Lower leg skin (tissue), 4 donors: ENCODE measurements around the gene HARBI1. TPM values are rescaled to one million over a fixed set of nuclear protein-coding genes. Genes with fewer than 3 reads are reported as not detected.

ENCODE experiments used
- DNase-seq, 2 donors: peaks; one replicate each; pipeline ENCODE4 v3.0.0-alpha.2; 2019; ENCODE audit warnings: low spot score in 2 of 2
- H3K4me3 ChIP-seq: fragments of 200-600 bp; sonication (generic); 2 replicates; pipeline ENCODE4 v1.5.1; 2017; ENCODE audit warnings: mild to moderate bottlenecking, low read depth; ENCODE audit not compliant: poor library complexity, severe bottlenecking
- POLR2A ChIP-seq, 2 donors: fragments of 450-650 bp; IDR thresholded peaks; one replicate each; pipeline ENCODE4 v1.6.1; 2016 to 2017; ENCODE audit warnings: antibody characterized with exemption in 2 of 2, mild to moderate bottlenecking in 1 of 2, moderate library complexity in 1 of 2
- WGBS, 2 donors: methylation state at CpG; one replicate each; pipeline ENCODE4 v1.1.5; 2018; 5-methylcytosine and 5-hydroxymethylcytosine counted together
- intact Hi-C: fragments of 100-400 bp; cut with DNase I; formaldehyde crosslinking; loops from one replicate; pipeline ENCODE4 v1.15.0; 2023; ENCODE audit warnings: low total_unique reads
- total RNA-seq, 4 donors: library from RNA; depleted of rRNA; stranded (reverse); fragments of >200 nt; gene quantifications; one replicate each; pipeline ENCODE4 v1.1.0, GENCODE V29; 2016
- TF ChIP-seq, protein P1 (sequence below), 3 donors: fragments of 450-650 bp; IDR thresholded peaks; one replicate each; pipeline ENCODE4 v1.5.1; 2016; ENCODE audit warnings: antibody characterized with exemption in 3 of 3, mild to moderate bottlenecking in 3 of 3, moderate library complexity in 2 of 3

Gene HARBI1
- total RNA-seq, 4 donors from 2014 or later, result 3.0 to 6.5 (median 4.8) TPM

DNA sequence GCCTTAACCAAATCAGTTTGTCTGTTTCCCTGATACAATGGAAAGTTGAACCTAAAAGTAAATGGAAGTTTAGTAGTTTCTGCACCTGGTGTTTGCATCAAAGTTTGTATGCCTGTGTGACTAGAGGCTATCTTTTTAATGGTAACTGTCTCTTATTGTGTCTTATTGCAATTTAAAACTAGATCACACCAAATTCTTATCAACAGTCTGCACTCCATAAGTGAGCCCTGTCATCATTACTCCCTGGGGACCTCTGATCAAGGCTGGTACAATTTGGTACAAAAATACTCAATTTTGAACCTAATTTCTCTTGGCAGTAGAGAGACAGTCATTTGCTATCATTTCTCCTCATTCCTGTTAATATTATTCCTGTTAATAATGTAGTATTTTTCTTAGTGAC, 45.3 kb upstream of the HARBI1 start:
- H3K4me3 ChIP-seq, result no peak overlapping the region
- DNase-seq, result no peak
- TF ChIP-seq, protein P1, sequence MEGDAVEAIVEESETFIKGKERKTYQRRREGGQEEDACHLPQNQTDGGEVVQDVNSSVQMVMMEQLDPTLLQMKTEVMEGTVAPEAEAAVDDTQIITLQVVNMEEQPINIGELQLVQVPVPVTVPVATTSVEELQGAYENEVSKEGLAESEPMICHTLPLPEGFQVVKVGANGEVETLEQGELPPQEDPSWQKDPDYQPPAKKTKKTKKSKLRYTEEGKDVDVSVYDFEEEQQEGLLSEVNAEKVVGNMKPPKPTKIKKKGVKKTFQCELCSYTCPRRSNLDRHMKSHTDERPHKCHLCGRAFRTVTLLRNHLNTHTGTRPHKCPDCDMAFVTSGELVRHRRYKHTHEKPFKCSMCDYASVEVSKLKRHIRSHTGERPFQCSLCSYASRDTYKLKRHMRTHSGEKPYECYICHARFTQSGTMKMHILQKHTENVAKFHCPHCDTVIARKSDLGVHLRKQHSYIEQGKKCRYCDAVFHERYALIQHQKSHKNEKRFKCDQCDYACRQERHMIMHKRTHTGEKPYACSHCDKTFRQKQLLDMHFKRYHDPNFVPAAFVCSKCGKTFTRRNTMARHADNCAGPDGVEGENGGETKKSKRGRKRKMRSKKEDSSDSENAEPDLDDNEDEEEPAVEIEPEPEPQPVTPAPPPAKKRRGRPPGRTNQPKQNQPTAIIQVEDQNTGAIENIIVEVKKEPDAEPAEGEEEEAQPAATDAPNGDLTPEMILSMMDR (IDR thresholded peaks at IDR 0.05), result no peak
- TF ChIP-seq POLR2A (IDR thresholded peaks at IDR 0.05), result no peak
- intact Hi-C loops, result no loop called here

DNA sequence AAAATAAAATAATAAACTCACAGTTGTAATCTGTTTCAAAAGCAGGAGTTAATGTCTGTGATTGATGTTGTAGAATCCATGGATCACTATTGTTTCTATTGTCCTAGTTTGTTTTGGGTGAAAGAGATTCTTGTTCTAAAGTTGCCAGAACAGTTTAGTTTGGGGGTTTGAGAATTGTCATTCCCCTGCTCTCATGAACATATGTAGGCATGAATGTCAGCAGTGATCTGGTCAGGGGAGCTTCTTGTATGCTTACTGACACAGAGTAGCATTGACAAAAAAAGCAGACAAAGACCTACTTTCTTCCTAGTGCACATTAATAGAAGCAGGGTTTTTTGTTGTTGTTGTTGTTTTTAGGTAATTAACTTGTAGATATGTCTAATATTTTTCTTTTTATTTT, 44.8 kb upstream of the HARBI1 start:
- no peak for TF ChIP-seq POLR2A (IDR thresholded peaks at IDR 0.05)
- TF ChIP-seq, protein P1 (IDR thresholded peaks at IDR 0.05), result no peak
- intact Hi-C loops, result no loop called here
- DNase-seq, result no peak
- H3K4me3 ChIP-seq, result no peak overlapping the region

DNA sequence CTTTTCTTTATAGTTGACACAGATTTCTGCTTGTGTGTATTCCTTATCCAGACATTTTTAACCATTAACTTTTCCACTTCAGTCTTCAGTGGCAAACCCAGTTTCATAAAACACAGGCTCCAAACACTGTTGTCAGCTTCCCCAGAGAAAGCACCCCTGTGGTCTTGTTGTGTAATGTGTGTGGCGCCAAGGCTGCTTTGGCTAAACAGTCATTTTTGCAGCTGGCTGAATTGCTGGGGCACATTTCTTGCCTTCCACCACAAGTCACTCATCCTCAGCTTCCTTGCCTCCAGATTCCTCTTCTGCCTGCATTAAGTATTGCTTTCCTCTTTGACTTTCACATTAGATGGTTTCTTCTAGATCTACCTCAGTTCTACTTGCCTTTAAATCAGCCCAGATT, 42.9 kb upstream of the HARBI1 start:
- WGBS, 2 donors, result 77 to 81% methylated on average over 1 of the region's 1 CpG
- DNase-seq, result peak in 1 of 2 donors; percentile 76

DNA sequence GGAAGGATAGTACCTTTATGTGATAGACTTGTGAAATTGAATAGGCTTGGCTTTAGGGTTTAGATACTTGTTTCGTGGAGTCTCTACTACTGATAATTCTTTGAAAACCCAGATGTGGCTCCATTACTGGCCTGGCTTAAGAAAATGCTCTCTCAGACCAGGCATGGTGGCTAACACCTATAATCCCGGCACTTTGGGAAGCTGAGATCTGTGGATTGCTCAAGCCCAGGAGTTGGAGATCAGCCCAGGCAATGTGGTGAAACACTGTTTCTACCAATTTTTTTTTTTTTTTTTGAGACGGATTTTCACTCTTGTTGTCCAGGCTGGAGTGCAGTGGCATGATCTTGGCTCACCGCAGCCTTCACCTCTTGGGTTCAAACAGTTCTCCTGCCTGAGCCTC, 41.2 kb upstream of the HARBI1 start:
- intact Hi-C loops, result no loop called here
- TF ChIP-seq, protein P1 (IDR thresholded peaks at IDR 0.05), result no peak
- no peak for TF ChIP-seq POLR2A (IDR thresholded peaks at IDR 0.05)
- H3K4me3 ChIP-seq, result no peak overlapping the region
- no peak for DNase-seq
- WGBS, 2 donors, result 84 to 87% methylated on average over 4 of the region's 4 CpGs

More for the DNA sequence above, 42.9 kb upstream of the HARBI1 start:
- intact Hi-C loops, result no loop called here
- TF ChIP-seq POLR2A (IDR thresholded peaks at IDR 0.05), result no peak
- TF ChIP-seq, protein P1 (IDR thresholded peaks at IDR 0.05), result no peak
- no peak overlapping the region for H3K4me3 ChIP-seq

DNA sequence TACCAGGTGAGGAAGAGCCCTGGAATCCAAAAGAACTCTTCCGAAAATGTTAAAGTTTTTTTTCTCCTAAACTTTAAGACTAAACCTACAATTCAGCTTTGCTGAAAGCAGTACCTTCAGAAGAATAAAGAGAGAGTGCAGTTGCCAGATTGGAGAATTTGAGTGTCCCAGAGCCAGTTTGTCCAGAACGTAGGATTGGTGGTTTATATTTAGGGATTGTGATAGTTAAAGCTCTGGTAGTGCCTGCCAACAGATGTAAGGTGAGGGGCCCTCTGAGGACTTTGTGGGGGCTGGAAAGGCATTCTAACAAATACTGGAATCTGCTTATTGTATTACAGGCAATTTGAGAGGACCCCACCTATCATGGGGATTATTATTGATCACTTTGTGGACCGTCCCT, 40.2 kb upstream of the HARBI1 start:
- DNase-seq, result no peak
- no peak overlapping the region for H3K4me3 ChIP-seq
- WGBS, 2 donors, result 87 to 91% methylated on average over 3 of the region's 3 CpGs
- no peak for TF ChIP-seq POLR2A (IDR thresholded peaks at IDR 0.05)
- TF ChIP-seq, protein P1 (IDR thresholded peaks at IDR 0.05), result no peak
- intact Hi-C loops, result no loop called here

DNA sequence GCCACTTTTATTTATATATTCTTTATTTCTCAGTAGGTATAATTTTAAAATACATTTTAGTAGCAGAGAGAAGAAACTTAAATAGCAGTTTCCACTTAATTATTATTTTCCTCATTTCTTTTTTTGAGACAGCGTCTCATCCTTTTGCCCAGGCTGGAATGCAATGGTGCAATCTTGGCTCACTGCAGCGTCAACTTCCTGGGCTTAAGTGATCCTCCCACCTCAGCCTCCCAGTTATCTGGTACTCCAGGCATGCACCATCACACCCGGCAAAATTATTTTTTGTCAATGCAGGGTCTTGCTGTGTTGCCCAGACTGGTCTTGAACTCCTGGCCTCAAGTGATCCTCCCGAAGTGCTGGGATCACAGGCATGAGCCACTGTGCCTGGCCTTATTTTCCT, 38.6 kb upstream of the HARBI1 start:
- intact Hi-C loops, result no loop called here
- DNase-seq, result no peak
- WGBS, 2 donors, result 91 to 97% methylated on average over 4 of the region's 4 CpGs
- no peak for TF ChIP-seq POLR2A (IDR thresholded peaks at IDR 0.05)
- TF ChIP-seq, protein P1 (IDR thresholded peaks at IDR 0.05), result no peak
- H3K4me3 ChIP-seq, result no peak overlapping the region
